GM10266 (cell line): ENCODE measurements around the gene SLC16A5.

Experiments used
- DNase-seq: peaks from one replicate; pipeline ENCODE4 v3.0.0; 2012; ENCODE audit errors: extremely low spot score
- TF ChIP-seq, protein P1 (sequence below): IDR thresholded peaks from 2 replicates; pipeline ENCODE4 v1.5.1; 2012; ENCODE audit warnings: mild to moderate bottlenecking, low read depth; ENCODE audit not compliant: control insufficient read depth, insufficient read depth; ENCODE audit errors: missing control alignments

The SLC16A5 gene

DNA sequence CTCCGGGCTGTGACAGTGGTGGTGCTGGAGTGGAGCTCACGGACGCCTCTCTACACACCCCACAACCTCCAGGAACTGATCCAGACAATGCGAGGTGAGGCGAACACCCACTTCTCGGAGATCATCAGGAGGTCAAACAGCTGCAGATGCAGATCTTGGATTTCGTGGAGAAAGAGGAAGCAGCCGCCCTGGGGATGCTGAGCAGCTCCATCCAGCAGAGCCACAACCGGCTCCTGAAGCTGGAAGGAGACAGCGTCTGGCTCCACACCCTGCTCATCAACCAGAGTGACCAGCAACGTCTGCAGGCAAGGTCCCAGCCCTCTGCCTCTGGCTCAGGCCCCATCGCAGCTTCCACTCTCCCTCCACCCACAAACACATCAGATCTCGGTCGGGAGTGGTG, 13.2 kb upstream of the SLC16A5 start:
- DNase-seq: no peak
- TF ChIP-seq, protein P1, sequence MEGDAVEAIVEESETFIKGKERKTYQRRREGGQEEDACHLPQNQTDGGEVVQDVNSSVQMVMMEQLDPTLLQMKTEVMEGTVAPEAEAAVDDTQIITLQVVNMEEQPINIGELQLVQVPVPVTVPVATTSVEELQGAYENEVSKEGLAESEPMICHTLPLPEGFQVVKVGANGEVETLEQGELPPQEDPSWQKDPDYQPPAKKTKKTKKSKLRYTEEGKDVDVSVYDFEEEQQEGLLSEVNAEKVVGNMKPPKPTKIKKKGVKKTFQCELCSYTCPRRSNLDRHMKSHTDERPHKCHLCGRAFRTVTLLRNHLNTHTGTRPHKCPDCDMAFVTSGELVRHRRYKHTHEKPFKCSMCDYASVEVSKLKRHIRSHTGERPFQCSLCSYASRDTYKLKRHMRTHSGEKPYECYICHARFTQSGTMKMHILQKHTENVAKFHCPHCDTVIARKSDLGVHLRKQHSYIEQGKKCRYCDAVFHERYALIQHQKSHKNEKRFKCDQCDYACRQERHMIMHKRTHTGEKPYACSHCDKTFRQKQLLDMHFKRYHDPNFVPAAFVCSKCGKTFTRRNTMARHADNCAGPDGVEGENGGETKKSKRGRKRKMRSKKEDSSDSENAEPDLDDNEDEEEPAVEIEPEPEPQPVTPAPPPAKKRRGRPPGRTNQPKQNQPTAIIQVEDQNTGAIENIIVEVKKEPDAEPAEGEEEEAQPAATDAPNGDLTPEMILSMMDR: no peak

DNA sequence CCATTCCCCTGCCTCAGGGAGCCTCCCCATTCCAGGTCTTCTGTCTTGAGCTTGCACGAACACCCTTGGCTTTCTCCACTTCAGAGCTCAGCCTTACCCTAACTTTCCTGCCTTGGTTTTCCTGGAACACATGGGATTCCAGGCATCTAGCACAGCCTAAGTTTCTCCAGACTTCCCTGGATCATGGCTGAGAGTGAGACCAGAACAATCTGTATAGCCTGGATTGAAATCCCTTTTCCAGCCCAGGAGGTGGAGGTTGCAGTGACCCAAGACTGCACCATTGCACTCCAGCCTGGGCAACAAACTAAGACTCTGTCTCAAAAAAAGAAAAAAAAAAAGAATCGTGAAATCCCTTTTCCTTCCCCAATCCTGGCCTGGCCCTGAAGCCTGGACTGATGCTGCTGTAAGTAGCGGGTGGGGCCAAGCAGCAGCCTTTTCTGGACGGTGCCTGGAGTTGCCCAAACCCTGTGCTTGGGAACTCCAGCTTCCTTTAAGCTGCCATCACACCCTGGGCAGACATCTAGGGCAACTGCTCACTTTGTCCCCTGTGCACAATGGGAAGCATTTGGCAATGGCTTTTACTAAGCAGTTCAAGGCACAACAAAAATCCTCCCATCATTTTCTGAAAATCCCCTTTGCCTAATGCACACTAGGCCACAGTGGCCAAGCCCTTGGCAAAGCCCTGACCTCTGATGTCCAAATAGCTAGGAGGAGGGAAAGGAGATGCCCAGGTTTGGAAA, 12.0 kb upstream of the SLC16A5 start:
- TF ChIP-seq, protein P1: no peak
- no peak for DNase-seq

DNA sequence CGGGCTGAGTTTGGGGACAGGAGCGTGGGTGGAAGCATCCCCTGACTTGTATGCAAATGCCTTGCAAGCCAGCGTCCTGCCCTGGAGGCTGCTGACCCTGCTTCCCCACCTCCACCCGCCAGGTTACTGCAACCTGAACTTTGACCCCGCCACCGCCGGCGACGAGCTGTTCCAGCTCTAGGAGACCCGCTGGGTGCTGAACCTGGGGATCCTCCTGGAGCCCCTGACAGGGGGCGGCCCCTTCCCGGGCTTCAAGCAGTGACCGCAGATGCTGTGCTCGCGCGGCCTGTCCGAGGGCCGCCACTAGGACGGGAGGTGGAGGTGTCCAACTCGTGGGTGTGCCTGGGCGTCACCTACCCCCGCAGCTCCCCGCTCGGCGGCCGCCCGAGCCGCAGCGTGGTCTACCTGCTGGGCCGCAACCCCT, 10.7 kb upstream of the SLC16A5 start:
- no peak for DNase-seq
- TF ChIP-seq, protein P1: no peak

DNA sequence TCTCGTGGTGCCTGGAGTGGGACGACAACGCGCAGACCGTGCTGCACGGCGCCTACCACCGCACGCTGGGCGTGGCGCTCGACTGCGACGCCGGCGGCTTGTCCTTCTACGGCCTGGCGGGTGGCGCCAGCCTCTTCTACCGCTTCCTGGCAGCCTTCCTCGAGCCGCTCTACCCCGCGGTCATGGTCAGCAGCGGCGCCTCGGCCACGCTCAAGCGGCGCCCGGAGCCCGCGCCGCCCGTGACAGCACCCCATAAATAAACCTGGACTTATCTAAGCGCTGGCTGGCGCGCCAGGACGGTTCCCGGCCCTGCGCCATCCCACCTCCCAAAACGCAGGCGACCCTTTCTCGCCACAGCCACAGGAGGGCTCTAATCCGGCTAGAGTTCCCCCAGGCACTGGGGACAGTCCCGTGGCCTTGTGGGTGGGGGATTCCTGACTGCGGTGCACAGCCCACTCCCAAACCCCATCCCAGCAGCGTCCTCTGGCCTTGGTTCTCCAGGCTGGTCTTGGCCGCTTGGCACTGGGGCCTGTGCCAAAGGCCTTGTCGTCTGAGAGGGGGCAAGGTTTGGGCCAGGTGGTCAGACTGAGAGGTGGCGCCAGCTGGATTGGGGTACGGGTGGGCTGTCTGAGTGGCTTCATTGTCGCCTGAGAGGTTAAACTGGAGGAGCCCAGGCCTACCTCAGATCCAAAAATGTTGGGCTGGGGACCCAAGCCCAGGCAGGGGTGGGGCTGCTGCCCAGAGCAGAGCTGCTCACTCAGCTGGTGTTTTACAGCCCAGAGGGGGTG, 10.1 kb upstream of the SLC16A5 start:
- peak; percentile 77 for DNase-seq
- TF ChIP-seq, protein P1: peak; percentile 69

DNA sequence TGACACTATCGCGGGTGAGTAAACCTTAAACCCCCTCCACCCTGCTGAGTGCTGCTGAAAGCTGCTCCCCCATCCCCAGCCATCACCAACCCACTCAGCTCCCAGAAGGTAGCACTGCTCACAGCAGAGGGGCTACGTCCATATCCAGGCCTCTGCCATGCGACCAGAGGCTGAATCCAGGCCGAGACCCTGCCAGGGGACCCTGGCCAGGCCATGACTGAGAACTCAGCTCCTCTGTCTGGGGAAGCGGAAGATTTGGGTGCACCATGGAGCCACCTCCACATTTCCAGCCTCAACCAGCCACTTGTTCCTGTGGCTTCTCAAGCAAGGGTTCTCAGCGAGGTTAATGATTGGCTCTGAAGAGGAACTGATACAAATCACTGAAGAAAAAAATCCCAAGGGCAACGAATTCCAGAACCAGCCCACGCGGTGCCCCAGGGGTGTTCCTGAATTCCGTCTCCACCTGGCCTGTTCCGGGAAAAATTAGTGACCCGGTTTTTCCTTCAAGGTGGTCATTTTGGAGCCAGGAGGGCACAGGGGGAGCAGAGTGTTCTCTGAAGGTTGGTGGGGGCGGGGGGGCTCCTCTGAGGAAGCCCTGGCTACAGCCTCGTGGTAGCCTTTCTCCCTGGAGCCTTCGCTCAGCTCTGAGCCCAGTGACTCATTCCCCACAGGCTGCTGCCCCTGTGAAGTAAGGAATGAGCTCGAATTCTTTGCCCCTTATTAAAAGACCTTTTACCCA, 9.3 kb upstream of the SLC16A5 start:
- peak; percentile 71 for DNase-seq
- TF ChIP-seq, protein P1: no peak

DNA sequence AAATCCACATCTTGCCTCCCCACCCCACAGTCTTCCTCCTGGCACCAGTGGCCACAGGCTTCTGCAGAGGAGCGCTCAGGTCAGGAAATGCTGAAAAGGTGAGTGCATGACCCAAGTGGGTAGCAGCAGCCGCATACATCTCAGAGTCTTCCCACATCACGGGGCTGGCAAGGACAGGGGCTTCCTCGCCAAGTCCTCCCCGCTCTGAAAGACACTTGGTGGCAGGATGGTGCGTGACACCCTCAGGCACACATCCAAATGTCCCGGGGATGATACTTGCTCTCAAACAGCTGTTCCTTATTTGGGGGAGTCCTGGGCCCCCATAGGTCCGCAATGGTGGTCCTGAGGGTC, 8.8 kb upstream of the SLC16A5 start:
- TF ChIP-seq, protein P1: no peak
- DNase-seq: no peak
